GM19397 (cell line): Measurements from ENCODE around the gene LARP6.
"Not testable (repeated sequence)": the region's sequence is repeated elsewhere in the genome, so short reads cannot be mapped to it uniquely, and the experiment has no call there.

Experiments used
- ATAC-seq: cut with Tn5 transposase; IDR thresholded peaks from one replicate; pipeline ENCODE4 v1.9.1; 2021; ENCODE audit warnings: mild to moderate bottlenecking, moderate library complexity; ENCODE audit not compliant: unreplicated experiment

LARP6 gene

DNA sequence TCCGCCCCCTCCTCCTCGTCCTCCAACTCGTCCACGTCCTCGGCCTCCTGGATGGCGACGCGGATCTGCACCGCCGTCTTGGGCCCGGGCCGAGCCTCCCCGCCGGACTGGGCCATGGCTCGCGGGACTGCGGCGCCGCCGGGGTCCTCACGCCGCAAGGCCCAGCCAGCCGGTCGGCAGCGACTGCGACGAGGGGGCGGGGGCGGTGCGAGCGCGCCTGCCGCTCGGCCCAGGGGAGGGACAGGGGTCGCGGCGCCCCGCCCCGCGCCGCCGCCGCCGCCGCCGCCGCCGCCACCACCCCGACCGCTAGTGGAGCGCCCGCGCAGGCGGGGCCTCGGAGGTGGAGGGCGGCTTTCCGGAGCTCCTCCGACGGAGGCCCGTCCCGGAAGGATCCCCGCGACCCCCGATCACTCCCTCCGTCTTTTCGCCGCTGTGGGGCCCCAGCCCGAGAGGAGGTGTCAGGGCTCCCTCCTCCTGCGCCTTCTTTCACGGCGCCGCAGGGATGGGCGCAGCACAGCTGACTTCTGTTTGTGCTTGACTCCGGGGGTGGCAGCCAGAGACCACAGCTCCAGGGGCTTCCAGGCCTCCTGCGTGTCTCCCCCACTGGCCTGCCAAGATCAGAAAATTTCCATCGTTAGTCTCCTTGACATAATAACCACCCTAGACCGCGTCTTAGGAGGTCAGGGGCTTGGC lies at the start of gene LARP6:
Gene LARP6 (minus strand): TSS at position 185 of the 693 bp plus-strand sequence. CDS start 69 bp downstream, at position 116.
- ATAC-seq = no peak

GRCh38 chr15:70902107-70902506 lies 48.1 kb upstream of the LARP6 start:
- ATAC-seq = no peak

- no peak for ATAC-seq
Measured at GRCh38 chr15:70892912-70893560, 39.1 kb upstream of the LARP6 start.

GRCh38 chr15:70892002-70892911 lies 38.3 kb upstream of the LARP6 start, which contains the start of the genes LRRC49 and THAP10:
Gene LRRC49, plus strand, starts transcription at chr15:70892826. Its CDS starts 69 bp downstream, at chr15:70892895.
Gene THAP10, minus strand, starts transcription at chr15:70892433. Its CDS starts 161 bp downstream, at chr15:70892272.
- peak; percentile 80 for ATAC-seq

DNA sequence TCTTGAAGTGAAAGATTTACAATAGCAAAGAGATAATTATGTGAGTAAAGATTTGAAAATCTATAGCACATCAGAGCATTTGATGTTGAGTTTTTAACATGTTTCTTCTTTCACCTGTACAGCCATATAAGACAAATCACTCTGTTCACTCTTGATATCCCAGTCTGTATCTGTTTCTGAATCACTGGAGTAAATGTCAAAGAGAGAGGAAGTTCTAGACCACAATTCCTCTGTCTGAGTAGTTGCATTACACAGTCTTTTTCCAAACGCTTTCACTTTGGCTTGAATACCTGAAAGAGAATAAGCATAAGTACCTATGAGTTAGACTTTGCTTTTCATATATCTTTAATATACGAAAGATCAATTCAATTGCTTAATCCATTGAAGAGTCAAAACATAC lies 28.4 kb upstream of the LARP6 start:
- ATAC-seq = no peak

GRCh38 chr15:70880781-70881180 lies 26.8 kb upstream of the LARP6 start:
- no peak for ATAC-seq

DNA sequence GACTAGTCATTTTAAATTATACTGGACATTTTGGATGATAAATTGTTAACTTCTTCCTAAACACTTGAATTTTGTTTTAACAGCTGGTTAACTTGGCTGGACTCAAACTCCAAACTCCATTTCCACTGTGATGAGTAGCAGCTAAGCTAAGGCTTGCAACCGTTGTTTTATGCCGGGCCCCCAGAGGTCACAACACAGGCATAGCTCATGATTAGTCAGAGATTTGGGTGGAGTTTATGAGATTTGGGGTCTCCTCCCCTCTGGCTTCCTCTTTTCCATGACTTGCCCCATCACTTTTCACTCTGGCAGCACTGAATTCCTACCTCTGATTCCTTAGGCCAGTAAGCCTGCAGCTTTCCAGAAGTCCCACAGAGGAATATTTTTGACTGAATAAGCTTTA lies 25.4 kb upstream of the LARP6 start:
- ATAC-seq = no peak

DNA sequence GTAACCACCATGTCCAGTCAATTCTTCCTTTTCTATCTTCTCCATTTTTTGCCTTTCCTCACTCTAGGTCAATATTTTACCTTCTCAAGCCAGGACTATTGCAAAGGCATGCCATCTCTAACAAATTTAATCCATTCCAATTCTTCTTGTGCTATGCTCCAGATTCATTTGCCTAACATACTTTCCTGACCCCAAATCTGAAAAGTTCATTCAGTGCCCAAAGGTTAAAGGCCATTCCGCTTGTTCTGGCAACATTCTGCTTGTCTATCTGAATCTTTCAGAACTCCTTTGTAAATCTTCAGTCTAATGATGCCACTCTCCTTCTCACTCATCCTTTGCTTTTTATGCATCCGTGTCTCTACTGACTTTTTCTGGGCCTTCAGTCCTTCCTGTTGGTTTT lies 22.7 kb upstream of the LARP6 start:
- ATAC-seq = no peak

GRCh38 chr15:70876011-70876410 lies 22.1 kb upstream of the LARP6 start:
- no peak for ATAC-seq

- no peak for ATAC-seq
Measured at GRCh38 chr15:70875001-70875782, 21.2 kb upstream of the LARP6 start.

DNA sequence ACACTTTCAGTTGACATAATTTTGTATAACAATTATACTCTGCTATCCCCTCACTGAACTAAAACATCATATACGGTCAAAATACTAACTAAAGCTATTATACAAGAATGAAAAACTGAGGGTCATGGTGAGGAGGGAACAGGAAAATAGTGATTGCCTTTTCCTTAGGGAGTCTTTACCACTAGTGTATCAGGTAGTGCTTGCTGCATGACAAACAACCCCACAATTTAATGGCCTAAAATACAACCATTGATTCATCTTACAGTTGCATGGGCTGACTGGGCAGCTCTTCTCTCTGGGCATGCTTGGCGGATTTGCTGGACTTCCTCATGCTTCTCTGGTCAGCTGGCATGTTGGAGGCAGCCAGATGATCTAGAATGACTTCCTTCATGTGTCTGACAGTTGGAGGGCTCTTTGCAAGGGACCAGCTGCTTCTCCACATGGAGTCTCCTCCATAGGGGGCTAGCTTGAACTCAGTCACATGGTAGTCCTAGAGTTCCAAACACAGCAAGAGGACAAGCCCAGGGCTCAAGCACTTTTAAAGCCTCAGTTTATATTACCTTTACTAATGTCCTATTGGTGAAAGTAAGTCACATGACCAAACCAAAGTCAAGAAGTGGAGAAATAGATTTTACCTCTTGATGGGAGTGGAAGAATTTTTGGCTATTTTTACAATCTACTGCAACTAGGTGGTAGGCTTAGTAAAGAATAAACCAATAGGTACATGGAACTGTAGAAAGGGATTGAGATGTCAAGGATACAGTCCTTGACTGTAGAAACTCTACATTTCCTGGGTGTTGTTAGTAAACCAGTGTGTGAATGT lies 19.5 kb upstream of the LARP6 start:
- ATAC-seq = no peak

DNA sequence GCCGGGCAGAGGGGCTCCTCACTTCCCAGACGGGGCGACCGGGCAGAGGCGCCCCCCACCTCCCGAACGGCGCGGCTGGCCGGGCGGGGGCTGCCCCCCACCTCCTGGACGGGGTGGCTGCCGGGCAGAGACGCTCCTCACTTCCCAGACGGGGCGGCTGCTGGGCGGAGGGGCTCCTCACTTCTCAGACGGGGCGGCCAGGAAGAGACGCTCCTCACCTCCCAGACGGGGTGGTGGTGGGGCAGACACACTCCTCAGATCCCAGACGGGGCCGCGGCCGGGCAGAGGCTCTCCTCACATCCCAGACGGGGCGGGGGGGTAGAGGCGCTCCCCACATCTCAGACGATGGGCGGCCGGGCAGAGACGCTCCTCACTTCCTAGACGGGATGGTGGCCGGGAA lies 17.5 kb upstream of the LARP6 start:
- not testable (repeated sequence) for ATAC-seq

DNA sequence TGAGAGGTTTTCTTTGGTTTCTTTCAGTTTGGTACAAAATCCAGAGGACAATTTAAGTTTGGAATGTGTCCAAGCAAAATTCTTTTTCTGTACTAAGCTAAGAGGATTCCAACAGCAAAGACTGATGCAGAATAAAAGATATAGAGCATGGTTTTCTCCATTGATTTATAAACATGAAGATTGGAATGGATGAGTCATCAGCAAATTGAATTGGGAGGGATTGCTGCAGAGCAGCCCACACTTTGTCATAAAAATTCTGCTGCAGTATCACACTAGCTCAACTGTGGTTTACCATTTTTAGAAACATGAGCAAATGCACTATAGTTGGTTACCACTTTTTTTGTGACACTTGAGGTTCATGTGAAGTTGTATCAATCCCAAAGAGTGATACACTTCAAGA lies 16.1 kb upstream of the LARP6 start:
- ATAC-seq = no peak

DNA sequence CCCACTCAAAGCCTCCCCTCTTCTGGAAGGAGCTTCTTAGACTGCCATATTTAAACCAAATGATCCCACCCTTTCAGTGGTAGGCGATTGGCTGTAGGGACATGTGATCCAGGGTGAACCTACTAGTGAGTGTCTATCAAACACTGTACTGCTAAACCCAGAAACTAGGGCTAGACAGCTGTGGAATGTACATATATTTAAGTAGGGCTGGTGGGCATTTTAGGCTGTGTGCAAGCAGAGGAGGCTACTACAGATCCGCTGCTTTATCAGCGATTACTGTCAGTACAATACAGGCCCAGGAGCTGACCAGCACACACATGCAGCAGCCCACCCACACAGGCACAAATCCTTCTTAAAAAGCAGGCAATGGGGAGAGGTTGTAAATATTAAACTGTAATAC lies 15.4 kb upstream of the LARP6 start:
- no peak for ATAC-seq

GRCh38 chr15:70867911-70868467 lies 14.0 kb upstream of the LARP6 start:
- no peak for ATAC-seq

GRCh38 chr15:70866982-70867641 lies 13.2 kb upstream of the LARP6 start:
- ATAC-seq = no peak

DNA sequence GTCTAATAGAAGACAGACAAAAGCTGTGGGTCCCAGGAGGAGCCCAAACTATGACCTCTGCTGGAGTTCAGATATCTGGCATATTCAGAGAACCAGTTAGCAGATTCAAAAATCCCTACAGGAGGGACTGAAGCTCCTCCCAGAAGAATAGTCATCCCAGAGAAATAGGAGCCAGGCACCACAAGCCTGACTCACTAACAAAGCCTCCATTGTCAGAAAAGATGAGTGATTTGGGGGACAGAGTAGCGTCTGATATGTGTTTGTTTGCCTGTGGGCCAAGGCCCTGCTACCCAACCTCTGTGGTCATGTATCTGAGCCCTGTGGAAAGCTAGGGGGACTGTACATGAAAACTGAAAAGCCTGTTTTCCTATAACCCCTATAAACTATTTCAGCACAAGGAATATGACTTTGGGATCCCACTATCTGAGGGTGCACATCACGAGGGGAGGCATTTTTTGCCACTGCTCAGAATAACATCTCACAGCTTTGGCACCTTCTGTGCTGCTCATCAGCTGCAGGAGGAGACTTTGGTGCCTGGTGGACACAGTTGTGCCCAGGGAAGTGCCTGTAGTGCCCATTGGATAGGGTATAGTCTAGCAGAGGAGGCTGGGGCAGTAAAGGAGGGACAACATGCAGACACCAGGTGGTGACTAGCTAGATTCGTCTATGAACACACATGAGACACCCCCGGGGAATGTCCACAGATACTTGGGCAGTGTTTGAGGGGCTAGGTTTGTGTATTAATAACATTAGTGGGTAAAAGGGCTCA lies 9.7 kb upstream of the LARP6 start:
- no peak for ATAC-seq

DNA sequence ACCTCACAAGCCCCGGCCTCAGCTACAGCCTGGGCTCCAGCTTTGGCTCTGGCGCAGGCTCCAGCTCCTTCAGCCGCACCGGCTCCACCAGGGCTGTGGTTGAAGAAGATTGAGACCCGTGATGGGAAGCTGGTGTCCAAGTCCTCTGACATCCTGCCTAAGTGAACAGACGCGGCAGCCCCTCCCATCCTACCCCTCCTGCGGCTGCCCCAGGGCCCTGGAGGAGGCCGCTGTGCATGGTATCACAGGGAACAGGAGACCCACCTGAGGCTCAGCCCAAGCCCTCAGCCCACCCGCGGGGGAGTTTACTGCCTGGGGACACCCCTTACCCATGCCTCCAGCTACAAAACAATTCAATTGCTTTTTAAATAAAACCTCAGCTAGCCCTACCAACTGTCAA lies 6.0 kb upstream of the LARP6 start:
- ATAC-seq = no peak
